H1 (cell line): Measurements from ENCODE around the gene MEDAG. TPM values are rescaled to one million over a fixed set of nuclear protein-coding genes. Genes with fewer than 3 reads are reported as not detected.

ENCODE experiments used
- polyA plus RNA-seq, 7 experiments: library from polyadenylated mRNA; depleted of rRNA in 3 of 7; stranded (reverse) in 5 of 7; unstranded in 2 of 7; fragments of >200 nt in 5 of 7; fragments of 200-250 nt in 2 of 7; gene quantifications; 1 replicate in 5 of 7; 2 replicates in 1 of 7; 4 replicates in 1 of 7; pipeline versions ENCODE4 v1.2.1 to v1.2.3, GENCODE V29; 2011 to 2013; ENCODE audit warnings: missing spikeins in 2 of 7, mixed read lengths in 2 of 7
- total RNA-seq: library from RNA; stranded (reverse); fragmentation: NEBNext Ultra II Directional; extraction: Animal tissue kit (Norgen Biotek cat#: 25700); gene quantifications from 2 replicates; pipeline ENCODE4 v1.2.1, GENCODE V29; 2021

MEDAG gene
- total and polyA plus RNA-seq, 2 of the 8 experiments (the other 6 are each of a cell fraction or from before 2014, with no cell fraction given), result 2.1 to 3.1 TPM

Other genes with a start within 250 kb of the MEDAG start
- gene ALOX5AP, start 170.7 kb upstream of the MEDAG start, total RNA-seq, result not detected in 2 replicates
- gene ALOX5AP, start 170.7 kb upstream of the MEDAG start, polyA plus RNA-seq (2011; rRNA removed), result not detected in 2 replicates
- not detected in 2 replicates for gene TEX26, start 26.4 kb downstream of the MEDAG start, total RNA-seq
- not detected in 2 replicates for gene TEX26, start 26.4 kb downstream of the MEDAG start, polyA plus RNA-seq (2011; rRNA removed)